GM04504 (cell line): ENCODE results near the gene PEPD.
A peak's percentile ranks its signal among the peaks of the same experiment; 100 is the strongest.
"Not testable (repeated sequence)": the region's sequence is repeated elsewhere in the genome, so short reads cannot be mapped to it uniquely, and the experiment has no call there.

ENCODE experiments used
- DNase-seq: peaks from one replicate; pipeline ENCODE4 v3.0.0-alpha.2; 2012; ENCODE audit warnings: low read depth

The PEPD gene

GRCh38 chr19:33497131-33497777 lies 24.3 kb downstream of the PEPD start:
- DNase-seq, result no peak

- DNase-seq, result no peak
Observed at GRCh38 chr19:33496038-33496895, 25.3 kb downstream of the PEPD start.

GRCh38 chr19:33493401-33494275 lies 28.0 kb downstream of the PEPD start:
- no peak for DNase-seq

GRCh38 chr19:33492951-33493350 lies 28.6 kb downstream of the PEPD start:
- no peak for DNase-seq

- no peak for DNase-seq
Observed at GRCh38 chr19:33492090-33492489, 29.5 kb downstream of the PEPD start.

GRCh38 chr19:33490596-33490995 lies 31.0 kb downstream of the PEPD start:
- DNase-seq, result not testable (repeated sequence)

GRCh38 chr19:33490041-33490451 lies 31.5 kb downstream of the PEPD start:
- no peak for DNase-seq

GRCh38 chr19:33488826-33489225 lies 32.8 kb downstream of the PEPD start:
- no peak for DNase-seq

- DNase-seq, result no peak
Observed at GRCh38 chr19:33487901-33488800, 33.4 kb downstream of the PEPD start.

- DNase-seq, result no peak
Observed at GRCh38 chr19:33486936-33487811, 34.4 kb downstream of the PEPD start.

GRCh38 chr19:33486407-33486806 lies 35.2 kb downstream of the PEPD start:
- DNase-seq, result no peak

GRCh38 chr19:33484226-33484774 lies 37.3 kb downstream of the PEPD start:
- no peak for DNase-seq

GRCh38 chr19:33482476-33482875 lies 39.1 kb downstream of the PEPD start:
- DNase-seq, result no peak

GRCh38 chr19:33481863-33482262 lies 39.7 kb downstream of the PEPD start:
- DNase-seq, result no peak

- DNase-seq, result not testable (repeated sequence)
Observed at GRCh38 chr19:33479570-33479969, 42.0 kb downstream of the PEPD start.

- no peak for DNase-seq
Observed at GRCh38 chr19:33477781-33478180, 43.8 kb downstream of the PEPD start.

GRCh38 chr19:33476151-33476707 lies 45.4 kb downstream of the PEPD start:
- no peak for DNase-seq

GRCh38 chr19:33473653-33474305 lies 47.8 kb downstream of the PEPD start:
- peak; percentile 51 for DNase-seq
